Endothelial cell of umbilical vein (primary cell): ENCODE measurements around the gene TBC1D8.

Experiments used
- CTCF ChIP-seq, 2 donors: IDR thresholded peaks; 1 replicate in 1 of 2; 2 replicates in 1 of 2; pipeline ENCODE4 v1.5.1; 2011; ENCODE audit warnings: low read length in 2 of 2, mild to moderate bottlenecking in 2 of 2, moderate library complexity in 2 of 2, control low read depth in 1 of 2, inconsistent platforms in 1 of 2, low read depth in 1 of 2; ENCODE audit not compliant: insufficient read depth in 1 of 2; ENCODE audit errors: extremely low read depth in 1 of 2
- EZH2 ChIP-seq: IDR thresholded peaks from 2 replicates; pipeline ENCODE4 v1.6.1; 2012; ENCODE audit warnings: borderline replicate concordance, low read depth, mild to moderate bottlenecking, moderate library complexity, low read length, inconsistent platforms; ENCODE audit not compliant: severe bottlenecking
- FOS ChIP-seq: IDR thresholded peaks from 2 replicates; pipeline ENCODE4 v1.6.1; 2011; ENCODE audit warnings: mild to moderate bottlenecking, low read length, moderate library complexity, borderline replicate concordance; ENCODE audit not compliant: insufficient read depth
- GATA2 ChIP-seq: IDR thresholded peaks from 2 replicates; pipeline ENCODE4 v1.7.0; 2011; ENCODE audit warnings: low read depth, mild to moderate bottlenecking, moderate library complexity, mixed read lengths, low read length; ENCODE audit not compliant: insufficient read length, insufficient read depth
- JUN ChIP-seq: IDR thresholded peaks from 2 replicates; pipeline ENCODE4 v1.6.1; 2011; ENCODE audit warnings: borderline replicate concordance, low read depth; ENCODE audit not compliant: insufficient read length, insufficient read depth
- MAX ChIP-seq: IDR thresholded peaks from 2 replicates; pipeline ENCODE4 v1.6.1; 2011; ENCODE audit not compliant: insufficient read depth, insufficient read length
- MYC ChIP-seq: IDR thresholded peaks from one replicate; pipeline ENCODE4 v1.6.1; 2011; ENCODE audit warnings: mild to moderate bottlenecking, low read depth, low read length
- POLR2A ChIP-seq: IDR thresholded peaks from 2 replicates; pipeline ENCODE4 v1.6.1; 2012; ENCODE audit warnings: low read depth, mild to moderate bottlenecking, control low read depth, low read length
- POLR2AphosphoS5 ChIP-seq: IDR thresholded peaks from 2 replicates; pipeline ENCODE4 v1.6.1; 2012; ENCODE audit warnings: low read depth, mild to moderate bottlenecking, control low read depth, low read length, moderate library complexity; ENCODE audit not compliant: insufficient read depth

DNA sequence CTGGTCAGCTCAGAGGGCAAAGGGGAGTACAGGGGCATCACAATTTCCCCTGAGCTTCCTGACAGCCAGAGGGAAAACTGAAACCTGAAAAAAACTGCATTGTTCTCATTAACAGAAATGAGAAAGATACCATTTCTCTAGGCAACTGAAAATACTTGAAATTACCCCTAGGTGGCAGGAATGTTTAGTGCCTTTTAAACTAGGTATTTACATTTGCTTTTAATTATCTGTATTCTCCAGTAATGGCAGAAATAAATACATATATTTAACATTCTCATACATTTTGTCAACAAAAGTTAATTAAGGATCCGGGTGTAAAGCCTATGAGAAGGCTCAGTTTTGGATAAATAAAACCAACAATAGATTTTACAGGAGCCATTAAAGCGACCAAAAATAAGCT is 114.6 kb downstream of the TBC1D8 start:
- TF ChIP-seq CTCF (IDR thresholded peaks at IDR 0.05; ENCODE audit: extremely low read depth in 1 of 2, insufficient read depth in 1 of 2, low read depth in 1 of 2, low read length in 2 of 2) (peak; percentile 24 to 40), POLR2A (no peak), POLR2AphosphoS5 (no peak), FOS (no peak), EZH2 (no peak), JUN (no peak), GATA2 (no peak), MAX (no peak), MYC (no peak)
